Fibroblast of villous mesenchyme (primary cell): ENCODE measurements around the gene TIMP4. TPM values are rescaled to one million over a fixed set of nuclear protein-coding genes. Genes with fewer than 3 reads are reported as not detected.

Experiments used
- DNase-seq: peaks from one replicate; pipeline ENCODE4 v3.0.0-alpha.2; 2010; ENCODE audit warnings: low read depth
- H3K4me3 ChIP-seq: 2 replicates; pipeline ENCODE4 v1.5.1; 2011; ENCODE audit warnings: low read depth, mild to moderate bottlenecking, low read length
- CTCF ChIP-seq: IDR thresholded peaks from 2 replicates; pipeline ENCODE4 v1.5.1; 2012; ENCODE audit warnings: low read depth, mild to moderate bottlenecking, low read length; ENCODE audit not compliant: insufficient read depth
- total RNA-seq: library from RNA; depleted of rRNA; stranded (reverse); fragments of >200 nt; gene quantifications from 2 replicates; pipeline ENCODE4 v1.2.3, GENCODE V29; 2012

Gene TIMP4
- total RNA-seq, 1 donor, result 1.3 TPM

- TF ChIP-seq CTCF, result no peak
- H3K4me3 ChIP-seq, result no peak overlapping the region
- DNase-seq, result peak; percentile 96
Observed at GRCh38 chr3:12143949-12144504, 14.7 kb downstream of the TIMP4 start.

DNA sequence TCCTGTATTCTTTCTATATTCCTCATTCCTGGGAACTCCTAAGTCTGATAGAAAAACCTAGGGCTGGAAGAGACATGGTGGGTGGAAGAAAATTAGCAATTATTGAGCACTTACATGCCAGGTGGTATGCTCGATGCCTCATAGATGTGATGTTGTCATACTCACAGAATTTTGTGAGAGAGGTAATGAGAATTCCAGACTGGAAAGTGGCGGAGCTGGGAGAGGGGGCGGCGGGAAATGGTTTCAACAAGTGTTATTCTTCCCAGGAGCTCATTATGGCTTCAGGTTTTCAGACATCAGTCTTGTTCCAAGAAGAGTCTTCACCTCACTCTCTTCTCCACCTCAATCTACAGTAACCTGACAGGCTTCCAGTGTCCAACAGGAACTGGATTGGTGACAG is 16.2 kb downstream of the TIMP4 start:
- DNase-seq, result no peak
- no peak overlapping the region for H3K4me3 ChIP-seq
- TF ChIP-seq CTCF, result no peak

DNA sequence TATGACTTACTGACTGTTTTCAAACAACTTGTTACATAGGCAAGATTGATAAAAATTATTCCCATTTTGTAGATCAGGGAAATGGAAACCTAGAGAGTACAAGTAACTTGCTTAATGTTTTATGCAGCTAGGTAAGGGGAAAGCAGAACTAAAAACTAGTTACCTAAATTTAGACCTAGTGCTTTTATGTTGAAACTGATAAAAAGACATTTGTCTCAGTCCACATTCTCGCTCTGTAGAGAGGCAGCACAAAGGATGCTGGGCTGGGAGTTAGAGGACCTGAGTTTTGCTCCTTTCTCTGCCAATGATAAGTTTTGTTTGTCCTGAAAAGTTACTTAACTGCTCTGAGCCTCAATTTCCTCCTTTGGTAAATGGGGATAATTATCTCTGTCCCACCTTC is 17.4 kb downstream of the TIMP4 start:
- DNase-seq, result no peak
- no peak for TF ChIP-seq CTCF
- H3K4me3 ChIP-seq, result no peak overlapping the region

- peak; percentile 74 for DNase-seq
- peak; percentile 78 for TF ChIP-seq CTCF
- no peak overlapping the region for H3K4me3 ChIP-seq
Observed at GRCh38 chr3:12139111-12139511, 19.6 kb downstream of the TIMP4 start.

GRCh38 chr3:12138044-12138443 is 20.7 kb downstream of the TIMP4 start:
- TF ChIP-seq CTCF, result peak; percentile 45
- peak; percentile 28 for DNase-seq
- no peak overlapping the region for H3K4me3 ChIP-seq

GRCh38 chr3:12136371-12136770 is 22.3 kb downstream of the TIMP4 start:
- H3K4me3 ChIP-seq, result no peak overlapping the region
- TF ChIP-seq CTCF, result no peak
- DNase-seq, result no peak

- peak; percentile 95 for TF ChIP-seq CTCF
- H3K4me3 ChIP-seq, result no peak overlapping the region
- DNase-seq, result peak; percentile 61
Observed at GRCh38 chr3:12135029-12135657, 23.6 kb downstream of the TIMP4 start.
